Liver (tissue), 9 donors: Measurements from ENCODE around the gene PPOX. TPM values are rescaled to one million over a fixed set of nuclear protein-coding genes. Genes with fewer than 3 reads are reported as not detected.
A peak's percentile ranks its signal among the peaks of the same experiment; 100 is the strongest.

ENCODE experiments used
- DNase-seq: peaks from one replicate; pipeline ENCODE4 v3.0.0-alpha.2; 2017; ENCODE audit warnings: low spot score
- H3K27ac ChIP-seq, 2 donors: one replicate each; pipeline ENCODE4 v1.7.0; 2013; ENCODE audit warnings: inconsistent platforms in 2 of 2, low read length in 2 of 2, control low read depth in 1 of 2, low read depth in 1 of 2, mild to moderate bottlenecking in 1 of 2
- H3K27me3 ChIP-seq, 4 donors: one replicate each; pipeline versions ENCODE4 v1.6.1 to v1.7.0; 2013; ENCODE audit warnings: low read length in 3 of 4, inconsistent platforms in 1 of 4, mild to moderate bottlenecking in 1 of 4, moderate library complexity in 1 of 4; ENCODE audit not compliant: control insufficient read depth in 4 of 4, insufficient read depth in 4 of 4
- H3K36me3 ChIP-seq, 4 donors: one replicate each; pipeline versions ENCODE4 v1.6.1 to v1.7.0; 2013; ENCODE audit warnings: low read length in 3 of 4, mild to moderate bottlenecking in 3 of 4, low read depth in 1 of 4, moderate library complexity in 1 of 4; ENCODE audit not compliant: control insufficient read depth in 4 of 4, insufficient read depth in 3 of 4
- H3K4me1 ChIP-seq, 4 donors: one replicate each; pipeline versions ENCODE4 v1.6.1 to v1.7.0; 2013; ENCODE audit warnings: low read length in 3 of 4, mild to moderate bottlenecking in 3 of 4, moderate library complexity in 1 of 4; ENCODE audit not compliant: control insufficient read depth in 4 of 4, insufficient read depth in 4 of 4
- H3K4me3 ChIP-seq, 3 donors: one replicate each; pipeline versions ENCODE4 v1.6.1 to v1.7.0; 2013; ENCODE audit warnings: low read length in 3 of 3, control low read depth in 1 of 3, low read depth in 1 of 3, mild to moderate bottlenecking in 1 of 3
- H3K9ac ChIP-seq, 2 donors: one replicate each; pipeline ENCODE4 v1.7.0; 2013; ENCODE audit warnings: low read length in 2 of 2, mild to moderate bottlenecking in 2 of 2, moderate library complexity in 2 of 2, control low read depth in 1 of 2, low read depth in 1 of 2
- H3K9me3 ChIP-seq, 4 donors: one replicate each; pipeline versions ENCODE4 v1.6.1 to v1.7.0; 2013; ENCODE audit warnings: low read length in 3 of 4; ENCODE audit not compliant: control insufficient read depth in 4 of 4
- ATF3 ChIP-seq: IDR thresholded peaks from 2 replicates; pipeline ENCODE4 v1.6.1; 2016; ENCODE audit warnings: antibody characterized with exemption
- CTCF ChIP-seq: fragments of 150-350 bp; IDR thresholded peaks from 2 replicates; pipeline ENCODE4 v1.5.1; 2017; ENCODE audit warnings: improper control_type of control experiment, low read depth, low read length; ENCODE audit not compliant: missing input control
- EGR1 ChIP-seq, 2 donors: IDR thresholded peaks; 2 replicates each; pipeline ENCODE4 v1.6.1; 2016 to 2018; ENCODE audit warnings: antibody characterized with exemption in 2 of 2, low read depth in 2 of 2
- FOXA1 ChIP-seq: IDR thresholded peaks from 2 replicates; pipeline ENCODE4 v1.6.1; 2016; ENCODE audit warnings: antibody characterized with exemption
- FOXA2 ChIP-seq: IDR thresholded peaks from 2 replicates; pipeline ENCODE4 v1.6.1; 2016; ENCODE audit warnings: antibody characterized with exemption
- GABPA ChIP-seq, 2 donors: IDR thresholded peaks in 1 of 2; conservative IDR thresholded peaks in 1 of 2; 2 replicates each; pipeline ENCODE4 v1.6.1; 2016; ENCODE audit warnings: antibody characterized with exemption in 2 of 2, mild to moderate bottlenecking in 1 of 2, moderate library complexity in 1 of 2
- HNF4A ChIP-seq, 2 donors: conservative IDR thresholded peaks; 2 replicates each; pipeline ENCODE4 v1.6.1; 2016; ENCODE audit warnings: antibody characterized with exemption in 2 of 2, mild to moderate bottlenecking in 2 of 2
- HNF4G ChIP-seq: IDR thresholded peaks from 2 replicates; pipeline ENCODE4 v1.6.1; 2016; ENCODE audit warnings: antibody characterized with exemption
- JUND ChIP-seq, 2 donors: IDR thresholded peaks; 2 replicates each; pipeline ENCODE4 v1.6.1; 2016; ENCODE audit warnings: antibody characterized with exemption in 2 of 2
- MAX ChIP-seq: IDR thresholded peaks from 2 replicates; pipeline ENCODE4 v1.6.1; 2016; ENCODE audit warnings: antibody characterized with exemption
- NR2F2 ChIP-seq: IDR thresholded peaks from 2 replicates; pipeline ENCODE4 v1.6.1; 2016; ENCODE audit warnings: antibody characterized with exemption
- RAD21 ChIP-seq, 2 donors: IDR thresholded peaks; 2 replicates each; pipeline ENCODE4 v1.6.1; 2016; ENCODE audit warnings: antibody characterized with exemption in 2 of 2, mild to moderate bottlenecking in 2 of 2
- REST ChIP-seq: IDR thresholded peaks from 2 replicates; pipeline ENCODE4 v1.6.1; 2016; ENCODE audit warnings: antibody characterized with exemption, mild to moderate bottlenecking
- RXRA ChIP-seq, 2 donors: IDR thresholded peaks; 2 replicates each; pipeline ENCODE4 v1.6.1; 2017 to 2018; ENCODE audit warnings: antibody characterized with exemption in 2 of 2, mild to moderate bottlenecking in 1 of 2
- SP1 ChIP-seq: IDR thresholded peaks from 2 replicates; pipeline ENCODE4 v1.6.1; 2018; ENCODE audit warnings: antibody characterized with exemption, mild to moderate bottlenecking
- TAF1 ChIP-seq: conservative IDR thresholded peaks from 2 replicates; pipeline ENCODE4 v1.6.1; 2016; ENCODE audit warnings: antibody characterized with exemption, mild to moderate bottlenecking
- YY1 ChIP-seq: IDR thresholded peaks from 2 replicates; pipeline ENCODE4 v1.6.1; 2016; ENCODE audit warnings: antibody characterized with exemption, mild to moderate bottlenecking
- ZBTB33 ChIP-seq: IDR thresholded peaks from 2 replicates; pipeline ENCODE4 v1.6.1; 2016; ENCODE audit warnings: antibody characterized with exemption
- WGBS: extraction: QIAGEN DNeasy Blood & Tissue Kit; methylation state at CpG from one replicate; pipeline ENCODE4 v1.1.7; 2013; 5-methylcytosine and 5-hydroxymethylcytosine counted together
- polyA plus RNA-seq, 2 donors: library from polyadenylated mRNA; stranded (reverse) in 1 of 2; unstranded in 1 of 2; fragments of 200-250 nt in 1 of 2; fragments of >200 nt in 1 of 2; fragmentation: Nextera tagmentation in 1 of 2; extraction: Ambion mirVana in 1 of 2; gene quantifications; one replicate each; pipeline versions ENCODE4 v1.2.1 to v1.2.3, GENCODE V29; 2013 to 2015
- total RNA-seq, 2 donors: library from RNA; depleted of rRNA; stranded (reverse); fragments of >200 nt; gene quantifications; one replicate each; pipeline ENCODE4 v1.2.3, GENCODE V29; 2014
- donor health status: healthy.
- donor health status: healthy.
- donor health status: healthy.
- donor health status: healthy.
- donor health status: healthy.

The PPOX gene
- total and polyA plus RNA-seq, 4 donors: 6.2 to 106 (median 7.9) TPM

- Histone ChIP-seq H3K27ac (peak within 1 kb of the TSS; percentile 92 to 99), H3K36me3 (peaks cover 0 to 16% (median 11%) of the 10 kb centered on the region in 4 donors), H3K9ac (peak within 1 kb of the TSS; percentile 48 to 89), H3K4me3 (peak within 1 kb of the TSS; percentile 72 to 92 (median 88)), H3K4me1 (peaks cover 0 to 21% (median 16%) of the 10 kb centered on the region in 4 donors), H3K27me3 (no peaks in the 10 kb centered on the region), H3K9me3 (no peaks in the 10 kb centered on the region)
- DNase-seq: peak; percentile 85
- WGBS: 1% methylated on average over 68 of the region's 68 CpGs
- TF ChIP-seq RAD21 (IDR thresholded peaks at IDR 0.05): peak in 1 of 2 donors; percentile 19
- TF ChIP-seq TAF1: peak; percentile 72
- no peak for TF ChIP-seq HNF4G
- TF ChIP-seq MAX: peak; percentile 82
- TF ChIP-seq RXRA (IDR thresholded peaks at IDR 0.05): peak; percentile 68 to 76
- TF ChIP-seq ZBTB33: peak; percentile 34
- peak; percentile 87 to 95 for TF ChIP-seq JUND (IDR thresholded peaks at IDR 0.05)
- TF ChIP-seq FOXA2: no peak
- no peak for TF ChIP-seq FOXA1
- TF ChIP-seq EGR1 (IDR thresholded peaks at IDR 0.05; ENCODE audit: low read depth in 2 of 2): peak; percentile 54 to 71
- no peak for TF ChIP-seq HNF4A (conservative IDR thresholded peaks at IDR 0.05)
- peak; percentile 80 for TF ChIP-seq ATF3
- TF ChIP-seq SP1: peak; percentile 54
- no peak for TF ChIP-seq CTCF
- TF ChIP-seq YY1: peak; percentile 100
- peak; percentile 44 to 76 for TF ChIP-seq GABPA (IDR thresholded peaks at IDR 0.05 in 1 of 2, conservative IDR thresholded peaks at IDR 0.05 in 1 of 2)
- TF ChIP-seq NR2F2: peak; percentile 97
- no peak for TF ChIP-seq REST
Observed at GRCh38 chr1:161132410-161133219, 33.6 kb upstream of the PPOX start, which contains the start of gene DEDD. Gene DEDD, minus strand, starts transcription at chr1:161132667. Its CDS starts 8,205 bp downstream, at chr1:161124462.
